SIG-M5 (cell line): ENCODE data around the gene COQ3.
"Not testable (repeated sequence)": the region's sequence is repeated elsewhere in the genome, so short reads cannot be mapped to it uniquely, and the experiment has no call there.

Experiments
- DNase-seq: peaks from one replicate; lab custom pipeline; 2025; lab: John Stamatoyannopoulos, UW

The COQ3 gene

GRCh38 chr6:99384507-99384906 is 9.5 kb downstream of the COQ3 start:
- DNase-seq: no peak

- no peak for DNase-seq
Measured at GRCh38 chr6:99378636-99379035, 15.4 kb downstream of the COQ3 start.

GRCh38 chr6:99369533-99369932 is 24.5 kb downstream of the COQ3 start:
- DNase-seq: no peak

DNA sequence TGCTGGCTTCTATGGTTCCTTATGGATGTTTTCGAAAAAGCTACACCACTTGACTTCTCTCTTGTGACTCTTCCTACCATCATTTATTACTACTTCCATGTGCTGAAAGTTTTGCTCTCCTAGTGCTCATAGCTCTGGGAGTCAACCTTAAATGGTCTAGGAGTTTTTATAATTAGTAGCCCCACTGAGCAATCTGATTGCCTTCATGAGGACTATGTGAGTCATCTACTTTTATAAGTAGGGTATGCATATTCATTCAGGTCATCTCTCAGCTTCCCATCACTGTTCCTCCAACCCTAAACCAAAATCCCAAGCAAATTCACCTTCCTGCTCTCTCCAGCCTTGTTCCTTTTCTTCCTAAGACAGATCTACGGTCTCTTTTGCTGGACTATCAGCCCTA is 27.1 kb downstream of the COQ3 start:
- no peak for DNase-seq

GRCh38 chr6:99364026-99364425 is 30.0 kb downstream of the COQ3 start:
- no peak for DNase-seq

DNA sequence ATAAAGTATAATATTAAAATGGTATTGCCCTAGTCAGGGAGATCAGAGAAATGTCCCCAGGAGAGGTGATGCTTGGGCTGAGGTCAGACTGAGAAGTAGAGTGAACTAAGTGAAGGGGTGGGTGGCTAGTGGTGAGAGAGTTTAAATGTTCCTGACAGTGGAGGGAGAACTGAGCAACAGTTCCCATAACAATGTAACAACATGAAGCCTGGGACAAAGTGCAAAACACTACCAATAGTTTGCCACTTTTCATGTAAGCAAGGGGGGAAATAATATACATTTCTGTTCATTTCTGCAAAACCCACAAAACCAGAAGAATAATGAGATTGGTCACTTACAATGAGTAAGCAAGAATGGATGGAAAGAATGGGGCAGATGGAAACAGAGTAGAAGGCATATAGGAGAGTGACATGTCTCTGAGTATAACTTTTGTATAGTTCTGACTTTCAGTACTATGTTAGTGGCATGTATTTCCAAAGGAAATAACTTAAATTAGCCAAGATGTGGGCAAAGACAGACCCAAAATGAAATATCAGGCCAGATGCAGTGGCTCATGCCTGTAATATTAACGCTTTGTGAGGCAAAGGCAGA is 31.2 kb downstream of the COQ3 start:
- DNase-seq: no peak

- DNase-seq: no peak
Measured at GRCh38 chr6:99359800-99360199, 34.2 kb downstream of the COQ3 start.

DNA sequence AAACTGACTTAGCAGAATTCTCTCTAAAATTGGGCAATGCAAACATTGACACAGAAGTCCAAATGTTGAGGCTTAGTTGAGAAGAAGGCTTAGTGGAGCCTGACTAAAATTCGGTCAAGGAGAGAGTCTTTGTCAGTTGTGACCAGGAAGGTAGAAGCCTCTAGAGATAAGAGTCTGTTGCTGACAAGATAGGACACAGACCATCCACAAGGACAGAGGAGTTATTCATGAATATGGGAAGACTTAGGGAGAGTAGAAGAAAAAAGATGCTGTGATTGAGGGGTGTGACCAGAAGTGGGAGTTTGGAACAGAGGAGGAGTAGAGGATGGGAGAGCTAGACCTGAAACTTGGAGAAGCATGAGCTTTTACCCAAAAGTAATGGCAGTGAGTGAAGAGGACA is 37.4 kb downstream of the COQ3 start:
- DNase-seq: no peak

DNA sequence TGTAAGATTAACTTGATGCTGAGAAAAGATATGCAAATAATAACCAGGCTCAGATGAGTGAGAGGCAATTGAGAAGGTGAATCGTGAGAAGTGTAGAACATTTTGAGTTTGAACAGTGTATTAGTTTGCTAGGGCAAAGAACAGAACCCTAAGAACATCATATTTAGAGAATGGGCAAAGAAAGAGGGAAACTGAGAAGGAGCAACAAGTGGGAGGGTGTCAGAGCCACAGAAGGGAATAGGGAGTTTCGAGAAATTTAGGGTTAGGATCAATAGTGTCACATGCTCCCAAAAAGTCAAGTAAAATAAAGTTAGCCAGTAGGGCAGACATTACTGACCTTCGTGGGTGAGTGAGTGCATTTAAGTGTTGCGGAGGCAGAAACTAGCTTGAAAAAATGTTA is 39.0 kb downstream of the COQ3 start:
- no peak for DNase-seq

GRCh38 chr6:99353126-99353525 is 40.9 kb downstream of the COQ3 start:
- no peak for DNase-seq

DNA sequence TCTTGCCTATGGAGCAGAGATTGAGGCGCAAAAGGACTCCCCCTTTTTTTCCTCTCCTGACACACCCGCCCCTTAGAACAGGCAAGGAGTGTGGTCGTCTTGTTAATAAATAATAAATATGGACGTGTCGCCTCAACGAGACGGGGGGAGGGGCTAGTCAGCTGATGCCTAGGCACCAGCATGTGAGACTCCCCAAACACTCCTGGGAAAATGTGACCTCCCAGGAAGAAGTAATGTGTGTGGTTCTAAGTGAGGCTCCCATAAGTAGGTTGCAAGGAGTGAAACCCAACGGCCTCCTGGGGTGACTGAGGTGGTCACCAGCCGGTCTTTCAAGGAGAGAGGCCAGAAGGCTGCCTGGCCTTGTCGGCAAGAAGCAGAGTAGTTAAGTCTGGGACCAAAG is 43.4 kb downstream of the COQ3 start:
- DNase-seq: no peak

- DNase-seq: no peak
Measured at GRCh38 chr6:99349171-99350141, 44.5 kb downstream of the COQ3 start, which contains the start of gene FAXC. TSS of gene FAXC (minus strand) at chr6:99349674. CDS start at chr6:99349372, 302 bp downstream.

DNA sequence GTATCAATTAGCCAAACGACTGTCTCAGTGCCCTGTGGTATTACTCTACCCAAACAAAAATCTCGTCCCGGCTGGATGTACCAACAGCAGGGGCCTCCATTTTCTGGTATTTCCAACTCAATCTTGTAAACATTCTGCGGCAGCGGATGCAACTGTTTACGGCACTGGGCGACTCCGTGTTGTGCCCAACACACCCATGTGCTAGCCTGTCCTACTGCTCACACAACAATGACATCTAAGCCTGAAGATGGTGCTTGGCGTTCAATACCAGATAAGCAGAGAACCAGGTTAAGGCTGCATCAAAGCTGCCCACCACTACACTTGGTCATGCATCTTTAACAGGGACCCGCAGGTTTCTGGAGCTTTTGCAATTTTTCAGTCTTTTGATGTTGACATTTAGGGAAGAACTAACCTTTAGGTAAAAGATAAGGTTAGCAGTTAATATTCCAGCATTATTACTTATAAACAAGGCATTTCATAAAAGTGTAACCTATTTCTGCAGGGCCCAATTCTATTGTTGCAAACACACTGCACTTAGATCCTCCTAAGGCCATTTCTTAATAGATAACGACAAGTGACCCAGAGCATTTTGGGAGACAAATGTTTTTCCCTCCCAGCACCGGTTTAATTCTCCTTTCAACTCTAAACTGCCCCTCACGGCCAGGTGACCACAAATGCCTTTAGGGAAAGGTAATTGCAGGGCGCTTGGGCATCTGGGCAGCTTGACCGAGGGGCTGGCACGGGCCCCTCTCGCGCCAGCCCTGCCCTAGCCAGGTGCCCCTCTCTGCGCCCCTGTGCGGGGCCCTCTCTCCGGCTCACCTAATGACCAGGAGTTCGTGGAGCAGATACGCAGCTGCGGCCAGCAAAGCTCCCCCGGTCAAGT is 45.5 kb downstream of the COQ3 start:
- DNase-seq: no peak

DNA sequence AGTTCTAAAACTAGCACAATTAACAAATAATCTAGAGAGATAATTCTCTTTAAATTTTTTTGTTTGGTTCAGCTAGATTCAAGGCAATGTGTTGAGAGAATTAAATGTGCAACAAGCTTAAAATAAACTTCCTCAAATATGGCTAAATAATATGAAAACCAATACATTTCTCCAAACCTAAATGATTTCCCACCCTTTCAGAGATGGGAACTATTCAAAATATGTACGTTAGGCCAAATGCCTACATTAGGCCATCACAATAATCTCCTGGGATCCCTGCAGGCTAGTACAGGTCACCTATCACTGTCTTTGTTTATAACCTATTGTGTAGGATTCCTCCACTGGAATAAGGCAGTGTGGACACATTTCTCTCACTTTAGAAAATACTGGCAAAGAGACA is 46.2 kb downstream of the COQ3 start:
- DNase-seq: no peak

DNA sequence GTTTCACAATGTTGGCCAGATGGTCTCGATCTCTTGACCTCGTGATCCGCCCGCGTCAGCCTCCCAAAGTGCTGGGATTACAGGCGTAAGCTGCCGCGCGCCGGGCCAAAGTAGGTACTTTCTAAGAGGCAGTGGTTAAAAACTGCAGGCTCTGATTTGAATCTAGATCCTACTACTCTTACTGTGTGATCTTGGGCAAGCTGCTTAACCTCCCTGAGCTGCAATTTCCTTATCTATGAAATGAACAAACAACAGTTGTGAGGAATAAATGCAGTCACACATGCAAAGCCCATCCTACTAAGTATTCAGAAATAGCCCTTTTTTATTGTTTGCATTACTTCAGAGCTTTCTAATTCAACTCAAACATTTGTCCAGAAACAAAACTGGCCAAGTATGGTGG is 47.4 kb downstream of the COQ3 start:
- no peak for DNase-seq

GRCh38 chr6:99345164-99345563 is 48.8 kb downstream of the COQ3 start:
- DNase-seq: no peak

- no peak for DNase-seq
Measured at GRCh38 chr6:99344289-99344688, 49.7 kb downstream of the COQ3 start.

- no peak for DNase-seq
Measured at GRCh38 chr6:99341862-99342455, 52.0 kb downstream of the COQ3 start.

DNA sequence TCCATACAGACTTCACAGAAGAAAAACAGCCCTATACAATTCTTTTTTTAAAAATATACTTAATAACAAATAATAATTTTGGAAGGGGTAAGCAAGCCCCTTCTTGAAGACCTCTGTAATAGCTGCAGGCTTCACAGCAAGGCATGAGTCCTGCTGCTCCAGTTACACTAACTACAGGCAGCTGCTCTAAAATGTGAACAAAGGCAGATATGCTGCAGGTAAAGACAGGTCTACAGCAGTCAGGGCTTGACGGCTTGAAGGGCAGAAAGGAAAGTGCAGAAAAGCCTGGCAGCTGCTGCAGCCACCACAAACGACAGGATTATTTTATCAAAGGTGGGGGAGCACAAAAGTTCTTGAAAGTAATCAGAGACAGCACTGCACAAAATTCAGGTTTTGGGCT is 55.8 kb downstream of the COQ3 start:
- no peak for DNase-seq

DNA sequence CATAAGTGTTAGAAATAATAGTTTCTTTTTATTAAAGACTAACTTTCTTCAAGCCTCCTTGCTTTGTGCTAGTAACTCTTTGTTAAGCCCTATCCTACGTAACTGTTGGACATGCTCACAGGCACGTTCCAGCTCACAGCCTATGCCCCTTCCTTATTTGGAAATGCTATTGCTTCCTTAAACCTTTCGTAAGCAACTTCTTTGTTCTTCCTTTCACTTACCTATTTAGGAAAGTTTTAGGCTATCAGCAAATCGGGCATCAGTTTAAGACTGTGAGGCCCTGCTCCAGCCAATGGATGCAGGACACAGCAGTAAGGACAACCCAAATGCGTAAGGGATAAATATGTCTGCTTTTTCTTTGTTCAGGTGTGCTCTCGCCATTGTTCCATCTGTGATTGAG is 58.7 kb downstream of the COQ3 start:
- not testable (repeated sequence) for DNase-seq

GRCh38 chr6:99334526-99335127 is 59.4 kb downstream of the COQ3 start:
- no peak for DNase-seq

DNA sequence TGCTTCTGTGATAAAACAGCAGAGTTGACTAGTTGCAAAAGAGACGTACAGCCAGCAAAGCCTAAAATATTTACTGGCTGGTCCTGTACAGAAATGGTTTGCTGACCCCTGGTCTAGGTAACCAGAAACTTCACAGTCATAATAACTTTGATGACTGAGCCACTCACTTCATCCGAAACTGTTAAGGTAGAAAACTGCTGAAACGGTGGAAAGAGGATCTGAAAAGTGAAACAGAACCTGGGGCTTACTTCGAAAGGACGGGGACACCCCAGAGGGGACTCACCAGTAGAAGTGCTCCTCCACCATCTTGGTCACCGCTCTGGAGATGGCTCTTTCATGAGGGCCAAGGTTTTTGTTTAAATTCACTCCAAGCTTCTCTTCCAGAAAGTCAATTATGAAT is 60.9 kb downstream of the COQ3 start:
- no peak for DNase-seq
